NCI-H1048 (cell line): Measurements from ENCODE around the gene MRPS15.

Source experiments
- DNase-seq: peaks from one replicate; lab custom pipeline; 2025; lab: John Stamatoyannopoulos, UW

Gene MRPS15

GRCh38 chr1:36419569-36419968, 44.6 kb downstream of the MRPS15 start:
- no peak for DNase-seq

GRCh38 chr1:36419140-36419539, 45.0 kb downstream of the MRPS15 start:
- DNase-seq, result no peak

DNA sequence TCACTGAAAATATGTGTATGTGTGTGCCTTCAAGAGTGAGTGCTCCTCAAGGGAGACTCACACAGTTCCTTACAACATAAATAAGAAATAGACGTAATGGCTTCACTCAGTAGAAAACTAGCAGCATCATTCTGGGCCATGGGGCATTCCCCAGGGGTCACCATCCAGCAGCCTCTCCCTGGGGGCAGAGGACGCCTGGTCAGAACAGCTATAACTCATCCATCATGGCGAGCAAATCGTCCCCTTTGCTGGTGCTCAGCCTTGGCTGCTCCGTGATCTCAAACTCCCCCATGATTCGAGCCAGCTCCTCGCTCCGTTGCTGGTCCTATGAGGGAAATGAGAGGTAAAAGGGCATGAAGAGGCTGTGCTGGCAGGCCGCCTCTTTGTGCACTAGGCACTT, 46.3 kb downstream of the MRPS15 start:
- DNase-seq, result no peak

GRCh38 chr1:36415661-36416326, 48.4 kb downstream of the MRPS15 start:
- no peak for DNase-seq

DNA sequence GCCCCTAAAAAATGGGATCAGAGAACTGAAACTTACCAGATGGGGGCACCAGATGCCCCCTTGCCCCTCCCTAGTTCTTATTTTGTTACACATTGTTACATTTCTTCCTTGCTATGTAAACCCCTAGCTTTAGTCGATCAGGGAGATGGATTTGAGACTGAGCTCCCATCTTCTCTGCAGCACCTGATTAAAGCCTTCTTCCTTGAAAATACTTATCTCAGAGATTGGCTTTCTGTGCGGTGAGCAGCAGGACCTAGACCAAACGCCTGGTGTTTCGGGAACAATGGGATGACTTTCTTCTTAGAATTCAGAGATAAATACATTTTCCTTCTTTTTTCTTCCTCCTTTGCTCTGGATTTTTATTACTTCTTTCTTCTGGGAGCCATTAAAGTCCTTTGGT, 49.8 kb downstream of the MRPS15 start:
- no peak for DNase-seq

- DNase-seq, result peak; percentile 9
These were observed 52.2 kb downstream of the MRPS15 start for GRCh38 chr1:36411674-36412648.

- DNase-seq, result no peak
These were observed 55.7 kb downstream of the MRPS15 start for GRCh38 chr1:36408479-36408878.

DNA sequence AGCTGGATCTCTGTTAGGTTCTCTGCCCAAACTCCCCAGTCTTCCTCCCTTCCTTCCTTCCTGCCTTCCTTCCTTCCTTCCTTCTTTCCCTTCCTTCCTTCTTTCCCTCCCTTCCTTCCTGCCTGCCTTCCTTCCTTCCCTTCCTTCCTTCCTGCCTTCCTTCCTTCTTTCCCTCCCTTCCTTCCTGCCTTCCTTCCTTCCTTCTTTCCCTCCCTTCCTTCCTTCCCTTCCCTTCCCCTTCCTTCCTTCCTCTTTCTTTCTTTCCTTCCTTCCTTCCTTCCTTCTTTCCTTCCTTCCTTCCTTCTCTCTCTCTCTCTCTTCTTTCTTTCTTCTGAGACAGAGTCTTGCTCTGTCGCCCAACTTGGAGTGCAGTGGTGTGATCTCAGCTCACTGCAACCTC, 57.7 kb downstream of the MRPS15 start:
- DNase-seq, result no peak
